Measurements from ENCODE around the gene HFE. TPM values are rescaled to one million over a fixed set of nuclear protein-coding genes. Genes with fewer than 3 reads are reported as not detected.

The HFE gene
- total and polyA plus RNA-seq, 4 donors: 6.3 to 12.7 (median 8.2) TPM

- Histone ChIP-seq H3K36me3 (ENCODE audit: control insufficient read depth in 4 of 4, insufficient read depth in 3 of 4, low read depth in 1 of 4, low read length in 3 of 4) (no peaks in the 10 kb centered on the region), H3K27me3 (ENCODE audit: control insufficient read depth in 4 of 4, insufficient read depth in 4 of 4, low read length in 3 of 4) (no peaks in the 10 kb centered on the region), H3K9me3 (ENCODE audit: control insufficient read depth in 4 of 4, low read length in 3 of 4) (no peaks in the 10 kb centered on the region), H3K27ac (ENCODE audit: low read depth in 1 of 2, low read length in 2 of 2) (peak overlapping the region; percentile 97 to 99), H3K4me1 (ENCODE audit: control insufficient read depth in 4 of 4, insufficient read depth in 4 of 4, low read length in 3 of 4) (peaks cover 5 to 27% (median 15%) of the 10 kb centered on the region in 4 donors), H3K4me3 (ENCODE audit: low read depth in 1 of 3, low read length in 3 of 3) (peak overlapping the region; percentile 56 to 73 (median 65)), H3K9ac (ENCODE audit: low read depth in 1 of 2, low read length in 2 of 2) (peak overlapping the region; percentile 64 to 93)
- under 1% methylated on average over 40 of the region's 40 CpGs for WGBS
- peak; percentile 52 for DNase-seq (ENCODE audit: low spot score)
- TF ChIP-seq HNF4G (IDR thresholded peaks at IDR 0.05) (no peak), FOXA1 (IDR thresholded peaks at IDR 0.05) (no peak), ATF3 (IDR thresholded peaks at IDR 0.05) (no peak), RAD21 (IDR thresholded peaks at IDR 0.05) (no peak), REST (IDR thresholded peaks at IDR 0.05) (no peak), MAX (IDR thresholded peaks at IDR 0.05) (no peak), YY1 (IDR thresholded peaks at IDR 0.05) (no peak), NR2F2 (IDR thresholded peaks at IDR 0.05) (peak; percentile 71), RXRA (IDR thresholded peaks at IDR 0.05) (peak; percentile 63 to 85), TAF1 (conservative IDR thresholded peaks at IDR 0.05) (no peak), ZBTB33 (IDR thresholded peaks at IDR 0.05) (peak; percentile 17), EGR1 (IDR thresholded peaks at IDR 0.05; ENCODE audit: low read depth in 2 of 2) (no peak), HNF4A (conservative IDR thresholded peaks at IDR 0.05) (peak; percentile 28 to 31), FOXA2 (IDR thresholded peaks at IDR 0.05) (peak; percentile 59), JUND (IDR thresholded peaks at IDR 0.05) (no peak), GABPA (IDR thresholded peaks at IDR 0.05 in 1 of 2, conservative IDR thresholded peaks at IDR 0.05 in 1 of 2) (no peak), SP1 (IDR thresholded peaks at IDR 0.05) (no peak), CTCF (IDR thresholded peaks at IDR 0.05; ENCODE audit: low read depth, low read length, missing input control) (no peak)
Observed at GRCh38 chr6:26044140-26045064, 42.8 kb upstream of the HFE start.
